GM18870 (cell line): ENCODE measurements around the gene ARAP1.

Source experiments
- ATAC-seq: cut with Tn5 transposase; IDR thresholded peaks from one replicate; pipeline ENCODE4 v1.9.1; 2021; ENCODE audit warnings: moderate library complexity; ENCODE audit not compliant: unreplicated experiment

The ARAP1 gene

DNA sequence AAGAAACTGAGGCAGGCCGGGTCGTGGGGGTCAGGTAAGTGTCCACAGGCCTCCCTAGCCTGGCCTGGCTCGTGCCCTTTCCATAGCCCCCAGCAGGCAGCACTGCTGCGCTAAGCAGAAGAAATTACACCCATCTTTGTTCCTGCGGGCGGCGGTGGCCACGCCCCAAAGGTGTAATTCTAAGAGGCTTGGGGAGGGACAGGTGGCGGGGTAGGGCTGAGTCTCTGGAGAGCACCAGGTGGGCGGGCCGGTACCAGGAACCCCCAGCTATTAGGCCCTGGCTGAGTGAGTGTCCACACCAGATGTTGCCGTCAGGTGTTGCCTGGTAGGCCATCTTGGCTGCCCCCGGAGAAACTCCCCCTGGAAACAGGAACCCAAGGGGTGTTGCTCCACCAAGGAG, 12.3 kb upstream of the ARAP1 start:
- ATAC-seq: no peak

DNA sequence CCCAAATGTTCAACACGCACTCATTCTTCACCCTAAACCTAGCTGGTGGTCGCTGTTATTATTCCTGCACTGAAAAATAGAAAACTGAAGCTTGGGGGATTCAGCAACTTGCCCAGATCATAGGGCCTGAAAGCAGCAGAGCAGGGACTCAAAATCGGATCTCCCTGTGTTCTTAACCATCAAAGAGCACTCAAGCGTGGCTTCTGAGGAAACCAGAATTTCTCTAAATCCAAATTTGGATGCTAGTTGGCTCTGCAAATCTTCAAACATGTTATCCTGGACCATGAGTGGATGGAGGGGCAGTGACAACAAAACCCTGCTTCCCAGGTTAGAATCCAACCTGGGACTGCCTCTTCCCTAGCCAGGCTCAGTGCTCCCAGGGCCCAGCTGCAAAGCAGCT, 11.6 kb upstream of the ARAP1 start:
- no peak for ATAC-seq

DNA sequence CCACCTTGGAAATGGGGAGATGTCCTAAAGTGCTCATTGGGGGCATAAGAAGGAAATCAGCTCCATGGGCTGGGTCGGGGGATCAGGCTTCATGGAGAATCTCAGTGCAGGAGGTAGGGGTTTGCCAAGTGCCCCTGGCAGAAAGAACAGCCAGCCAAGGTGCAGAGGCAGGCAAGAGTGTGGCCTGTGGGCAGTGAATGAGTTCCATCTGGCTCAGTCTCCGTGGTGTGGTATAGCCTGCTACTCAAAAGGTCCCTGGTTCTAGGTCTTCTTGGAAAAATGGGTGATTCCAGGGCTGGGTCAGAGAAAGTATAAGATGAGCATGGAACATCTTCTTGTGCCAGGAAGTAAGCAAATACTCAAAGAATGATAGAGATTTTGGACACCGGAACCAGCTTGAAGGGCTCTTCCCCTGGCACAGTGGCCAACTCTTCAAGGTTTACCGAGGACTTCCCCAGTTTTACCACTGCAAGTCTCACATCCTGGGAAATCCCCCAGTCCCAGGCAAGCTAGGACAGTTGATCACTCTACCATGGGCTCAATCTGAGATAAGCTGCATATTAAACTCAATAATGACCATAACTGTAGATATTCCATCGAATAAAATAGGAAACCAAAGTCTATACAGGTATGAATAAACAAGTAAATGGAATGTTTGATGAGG, 10.6 kb upstream of the ARAP1 start:
- peak; percentile 71 for ATAC-seq

DNA sequence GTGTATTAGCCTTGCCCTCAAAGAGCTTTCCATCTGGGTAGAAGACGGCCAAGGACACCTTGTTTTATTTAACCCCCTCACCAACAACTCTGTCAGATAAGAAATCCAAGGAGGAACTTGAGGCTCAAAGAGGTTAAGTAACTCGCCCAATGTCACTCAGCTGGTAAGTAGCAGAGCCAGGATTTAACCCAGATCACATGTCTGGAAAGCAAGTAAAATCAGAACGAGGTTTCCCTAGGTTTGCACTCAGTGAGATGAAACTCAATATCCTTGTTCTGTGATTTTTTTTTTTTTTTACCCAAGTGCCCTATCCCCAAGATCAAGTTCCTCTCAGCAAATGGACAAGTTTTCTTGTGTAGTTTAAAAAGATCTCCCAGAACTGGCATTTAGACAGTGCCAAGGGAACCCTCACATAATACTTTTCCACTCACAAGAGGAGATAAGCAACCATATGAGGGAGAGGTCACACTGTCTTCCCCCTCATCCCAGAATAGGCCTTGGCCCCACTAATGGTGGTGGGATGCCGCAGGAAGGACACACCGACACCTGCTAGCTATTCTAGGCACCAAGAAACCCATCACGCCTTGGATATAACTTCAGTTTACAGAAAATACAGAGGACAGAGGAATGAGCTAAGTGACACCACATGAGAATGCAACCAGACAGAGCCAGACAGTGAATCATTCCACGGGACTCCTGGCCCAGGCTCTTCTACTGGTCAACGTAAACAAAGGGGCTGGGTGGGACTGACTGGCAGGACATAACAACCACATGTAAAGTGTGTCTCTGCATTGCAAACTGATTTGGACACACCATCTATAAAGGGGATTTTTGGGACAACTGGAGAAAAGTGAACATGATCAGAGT, 8.6 kb upstream of the ARAP1 start:
- no peak for ATAC-seq

DNA sequence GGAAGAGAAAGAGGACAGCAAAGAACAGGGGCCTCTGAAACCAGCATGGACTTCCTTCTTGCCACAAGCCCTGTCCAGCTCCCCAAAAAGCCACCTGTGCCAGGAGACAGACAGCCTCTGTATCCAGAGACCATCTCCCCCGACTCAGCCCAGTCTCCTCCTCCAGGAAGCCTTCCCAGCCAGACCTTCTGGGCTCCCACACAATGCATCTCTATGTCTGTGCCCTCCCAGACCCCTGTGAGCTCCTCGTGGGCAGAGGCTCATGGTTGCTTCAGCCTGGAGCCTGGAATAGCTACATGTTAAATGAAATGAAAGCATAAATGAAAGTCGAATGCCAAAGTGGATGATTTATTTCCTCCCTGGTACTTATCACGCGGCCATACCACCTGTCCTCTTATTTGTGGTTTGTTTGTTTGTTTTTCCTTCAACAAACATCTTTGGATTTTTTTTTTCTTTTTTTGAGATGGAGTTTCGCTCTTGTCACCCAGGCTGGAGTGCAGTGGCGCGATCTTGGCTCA, 7.3 kb upstream of the ARAP1 start:
- no peak for ATAC-seq

DNA sequence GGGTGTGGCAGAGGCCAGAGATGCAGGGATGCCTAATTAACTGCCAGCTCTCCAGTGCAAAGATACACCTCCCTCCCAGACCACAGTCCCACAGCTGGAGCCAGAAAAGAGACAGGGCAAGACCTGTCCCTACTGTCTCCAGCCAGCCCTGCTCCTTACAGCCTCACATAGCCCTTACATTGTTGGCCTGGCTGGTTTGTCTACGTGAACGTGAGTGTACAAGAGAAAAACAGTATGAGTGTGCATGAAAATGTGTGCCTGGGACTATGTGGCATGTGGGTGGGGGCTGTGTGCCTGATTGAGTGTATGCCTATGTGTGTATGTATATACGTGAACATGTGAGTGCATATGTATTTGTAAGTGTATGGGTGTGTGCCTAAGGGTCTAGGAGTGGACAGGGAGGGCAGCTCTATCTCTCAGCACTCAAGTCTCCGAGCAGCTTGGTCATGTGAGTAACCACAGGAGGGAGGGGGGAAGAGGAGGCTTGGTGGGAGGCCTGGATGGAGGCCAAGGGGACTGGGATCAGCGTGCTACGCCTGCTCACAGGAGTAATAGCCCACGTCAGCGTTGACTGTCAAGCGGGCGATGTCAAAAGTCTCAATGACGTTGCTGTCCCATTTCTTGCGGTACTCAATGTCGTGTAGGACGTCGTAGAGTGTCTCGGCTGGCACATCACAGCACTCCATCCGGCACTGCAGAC, 6.6 kb upstream of the ARAP1 start:
- ATAC-seq: no peak

DNA sequence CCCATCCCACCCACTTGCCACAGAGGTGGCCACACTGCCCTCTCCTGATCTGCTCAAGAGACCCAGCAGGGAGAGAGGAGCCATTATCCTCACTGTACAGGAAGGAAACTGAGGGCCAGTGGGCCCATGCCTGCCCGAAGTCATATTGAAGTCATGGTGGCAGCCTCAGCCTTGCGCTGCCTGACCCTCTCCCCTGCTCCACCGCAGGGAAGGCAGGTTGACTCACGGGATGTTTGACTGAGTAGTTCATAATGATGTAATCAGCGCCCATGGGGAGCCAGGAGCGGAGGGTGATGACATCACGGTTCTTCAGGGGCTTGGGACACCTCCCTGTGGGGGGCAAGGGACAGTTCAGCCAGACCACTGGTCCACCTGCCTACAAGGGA, 6.1 kb upstream of the ARAP1 start:
- no peak for ATAC-seq

DNA sequence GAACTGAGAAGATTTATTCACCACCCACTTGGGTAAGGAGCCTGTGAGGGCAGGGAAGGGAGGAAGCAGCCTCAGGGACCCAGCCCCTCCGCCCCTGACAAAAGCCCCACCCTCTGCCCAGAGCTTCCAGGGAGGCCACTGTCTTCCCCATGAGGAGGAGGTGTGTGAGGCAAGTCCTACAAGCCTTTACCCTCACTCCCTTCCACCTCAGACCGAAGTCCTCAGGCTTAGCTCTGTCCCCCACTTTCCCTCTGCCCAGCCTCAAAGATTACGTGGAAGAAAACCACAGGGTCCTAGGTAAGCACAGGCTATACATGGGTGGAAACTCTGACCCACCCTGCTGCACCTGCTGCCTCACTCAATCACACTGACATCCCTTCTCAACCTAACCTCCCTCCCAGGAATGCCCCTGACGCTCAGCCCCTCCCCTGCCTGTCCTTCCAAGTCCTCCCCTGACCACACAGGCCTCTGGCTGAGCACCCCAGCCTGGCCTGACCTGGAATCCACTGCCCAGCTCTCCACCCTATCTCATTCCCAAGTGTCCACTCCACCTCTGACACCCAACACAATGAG, 3.6 kb upstream of the ARAP1 start:
- no peak for ATAC-seq

DNA sequence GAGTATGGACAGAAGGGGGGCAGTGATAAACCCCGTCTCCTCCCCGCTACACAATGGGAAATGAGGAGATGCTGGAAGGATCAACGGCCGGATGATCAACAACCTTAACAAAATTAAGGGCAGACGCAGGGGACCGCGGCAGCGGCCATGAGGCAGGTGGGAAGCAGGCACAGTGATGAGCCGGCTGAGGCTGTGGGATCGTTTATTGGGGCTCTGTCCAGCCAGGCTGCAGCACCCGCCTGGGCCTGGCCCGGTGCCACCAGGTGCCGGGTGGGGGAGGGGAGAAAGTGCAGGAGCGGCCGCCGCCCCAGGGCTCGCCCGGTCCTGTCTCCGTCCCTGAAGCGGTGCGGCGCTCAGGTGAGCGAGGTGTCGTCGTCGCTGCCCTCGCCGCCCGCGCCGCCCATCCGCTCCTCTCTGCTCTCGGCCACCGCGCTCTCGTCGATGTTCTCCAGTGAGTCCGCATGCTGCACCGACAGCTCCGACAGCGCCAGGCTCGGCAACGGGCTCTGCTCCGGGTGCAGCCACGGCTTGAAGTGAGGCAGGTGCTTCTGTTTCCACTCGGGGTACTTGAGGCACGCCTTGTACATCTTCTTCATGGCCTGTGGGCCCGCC, 2.4 kb upstream of the ARAP1 start:
- ATAC-seq: no peak

DNA sequence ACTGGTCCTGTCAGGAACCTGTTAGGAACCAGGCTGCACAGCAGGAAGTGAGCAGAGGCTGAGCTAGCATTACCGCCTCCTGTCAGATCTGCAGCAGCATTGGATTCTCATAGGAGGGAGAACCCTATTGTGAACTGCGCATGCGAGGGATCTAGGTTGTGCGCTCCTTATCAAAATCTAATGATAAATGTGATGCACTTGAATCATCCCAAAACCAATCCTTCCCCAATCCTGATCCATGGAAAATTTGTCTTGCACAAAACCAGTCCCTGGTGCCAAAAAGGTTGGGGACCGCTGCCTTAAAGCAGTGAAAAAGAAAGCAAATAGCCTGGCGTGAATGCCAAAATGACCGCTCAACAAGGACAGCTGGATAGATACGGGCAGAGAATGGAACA, 1.9 kb upstream of the ARAP1 start:
- ATAC-seq: no peak

DNA sequence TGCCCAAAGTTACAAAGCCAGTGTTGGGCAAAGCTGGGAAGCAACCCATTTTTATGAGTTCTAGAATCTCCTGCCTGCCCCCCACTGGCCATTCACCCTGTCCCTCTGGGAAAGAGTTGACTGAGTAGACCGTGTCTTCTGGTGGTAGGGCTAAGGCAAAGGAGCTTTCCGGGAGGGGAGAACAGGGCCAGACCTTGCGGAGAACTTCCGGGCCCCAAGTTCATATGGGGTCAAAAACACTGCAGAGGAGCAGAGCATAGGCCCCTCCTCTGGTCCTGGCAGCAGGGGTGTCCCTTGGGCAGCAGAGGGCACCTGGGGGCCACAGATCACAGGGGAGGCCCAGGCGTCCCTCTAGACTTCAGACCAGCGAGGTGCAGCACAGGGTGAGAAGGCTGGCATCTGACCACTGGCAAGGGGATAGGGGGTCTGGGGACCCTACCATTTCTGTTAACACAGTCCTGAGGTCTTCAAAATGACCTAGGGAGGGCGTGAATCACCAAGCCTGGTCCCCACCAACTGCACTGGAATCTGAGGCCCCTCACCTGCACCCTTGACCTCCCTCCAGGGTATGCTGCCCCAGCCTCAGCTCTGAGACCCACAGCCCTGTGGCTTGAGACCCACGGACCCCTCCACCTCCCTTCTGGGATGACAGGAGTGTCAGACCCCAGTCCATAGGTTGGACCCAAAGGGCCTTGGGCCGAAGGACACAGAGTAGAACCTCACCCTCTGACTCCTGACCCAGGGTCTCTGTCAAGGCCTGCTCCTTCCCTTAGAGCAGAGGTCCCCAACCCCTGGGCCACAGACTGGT, 1.3 kb upstream of the ARAP1 start:
- no peak for ATAC-seq

DNA sequence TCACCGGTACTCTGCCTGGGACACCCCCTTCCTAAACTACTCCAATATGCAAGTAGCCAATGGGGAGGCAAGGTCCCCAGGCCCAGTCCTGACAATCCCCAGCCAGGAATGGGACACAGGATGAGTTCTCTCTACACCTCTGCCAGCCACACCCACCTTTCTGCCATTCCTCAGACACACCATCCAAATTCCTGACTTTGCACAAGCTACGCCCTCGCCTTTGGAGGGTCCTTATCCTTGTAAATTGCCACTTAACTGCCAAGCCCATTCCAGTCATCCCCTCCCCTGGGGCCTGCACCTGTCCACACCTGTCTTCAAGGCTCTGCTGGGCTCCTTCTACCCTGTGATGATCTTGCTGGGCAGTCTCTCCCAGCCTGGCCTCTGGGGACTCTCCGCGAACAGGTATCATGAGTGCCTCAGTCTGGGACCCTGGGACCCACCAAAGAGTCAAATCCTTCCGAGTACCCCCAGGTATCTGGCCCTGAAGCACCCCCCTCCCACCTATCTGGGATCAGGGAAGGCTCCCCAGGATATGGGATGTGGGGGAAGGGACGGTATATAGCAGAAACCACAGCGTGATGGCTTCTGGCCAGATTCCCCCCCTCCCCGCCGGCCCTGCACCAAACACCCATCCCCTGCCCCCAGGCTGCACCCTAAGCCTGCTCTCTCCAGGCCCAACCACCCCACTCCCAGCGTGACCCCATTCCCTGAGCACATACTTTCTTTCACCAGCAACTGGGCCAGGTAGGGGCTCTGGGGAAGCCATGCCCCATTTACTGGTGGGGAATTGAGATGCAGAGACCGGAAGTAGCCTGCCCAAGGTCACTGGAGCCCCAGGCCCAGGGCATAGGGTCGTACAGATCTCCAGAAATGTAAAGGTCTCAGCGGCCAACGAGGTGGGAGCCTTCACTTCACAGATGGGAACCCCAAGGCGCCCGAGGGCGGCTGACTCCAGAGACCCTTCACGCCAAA, 806 bp downstream of the ARAP1 start:
- ATAC-seq: no peak

DNA sequence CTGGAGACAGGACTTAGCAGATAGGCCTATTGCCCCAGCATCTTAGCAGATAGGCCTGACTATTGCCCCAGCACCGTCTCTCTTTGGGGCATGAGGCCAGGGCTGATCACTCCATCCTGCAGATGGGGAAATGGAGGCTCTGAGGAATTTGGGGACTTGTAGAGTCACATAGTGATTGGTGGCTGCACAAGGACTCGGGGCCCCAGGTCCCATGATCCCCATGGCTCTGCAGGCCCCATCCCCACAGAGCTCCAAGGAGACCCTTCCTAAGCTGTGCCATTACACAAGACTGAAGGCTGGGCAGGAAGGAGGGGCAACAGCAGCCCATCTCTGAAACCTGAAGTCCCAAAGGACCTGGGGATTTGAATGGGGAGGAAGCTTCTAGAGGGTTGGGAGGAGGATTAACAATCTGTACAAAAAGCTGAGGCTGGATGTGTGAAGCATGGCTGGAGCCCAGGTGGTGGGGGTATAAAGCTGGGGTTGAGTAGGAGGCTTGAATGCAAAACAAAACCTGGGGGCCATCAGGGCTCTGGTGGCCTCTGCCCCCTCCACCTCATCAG, 1.6 kb downstream of the ARAP1 start:
- ATAC-seq: no peak

DNA sequence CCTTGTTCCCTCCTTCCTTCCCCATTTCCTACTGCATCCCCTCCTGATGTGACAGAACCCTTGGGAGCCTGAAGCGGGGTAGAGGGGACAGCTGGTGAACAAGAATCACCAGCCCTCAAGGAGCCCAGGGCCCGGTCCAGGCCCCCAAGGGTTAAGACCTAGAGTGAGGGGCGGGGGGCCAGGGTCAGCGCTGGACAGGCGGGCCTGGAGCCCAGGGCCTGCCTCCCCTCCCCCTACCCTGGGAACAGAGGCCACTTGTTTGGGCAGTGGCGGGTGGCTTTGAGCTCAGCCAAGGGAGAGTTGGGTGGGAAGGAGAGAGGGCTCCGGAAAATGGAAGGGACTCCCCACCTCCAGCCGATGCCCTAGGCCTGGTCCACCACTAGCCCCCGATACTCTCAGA, 2.1 kb downstream of the ARAP1 start:
- ATAC-seq: no peak

DNA sequence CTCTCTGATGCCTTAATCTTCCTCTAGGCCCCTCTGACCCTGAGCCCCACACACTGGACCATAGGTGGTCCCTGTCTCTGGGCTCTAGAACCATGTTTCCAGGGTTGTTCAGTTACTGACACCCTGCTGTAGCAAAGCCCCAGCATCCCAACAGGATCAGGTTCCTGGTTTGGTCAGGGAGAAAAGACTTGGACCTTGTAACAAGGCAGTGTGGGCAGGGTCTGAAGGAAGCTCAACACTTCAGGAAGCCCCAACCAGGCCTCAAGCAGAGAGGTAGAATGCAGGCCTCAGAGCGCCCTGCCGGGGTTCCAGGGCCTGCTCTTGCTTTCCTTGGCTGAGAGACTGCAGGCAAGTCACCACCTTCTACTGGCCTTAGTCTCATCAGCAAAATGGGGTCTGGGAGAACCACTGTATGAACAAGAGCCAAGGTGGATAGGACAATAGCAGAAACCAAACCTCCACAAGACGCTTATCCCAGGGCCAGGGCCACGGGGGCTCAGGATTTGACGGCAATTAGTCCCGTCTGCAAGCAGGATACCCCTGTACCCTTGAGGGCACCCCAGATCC, 4.8 kb downstream of the ARAP1 start:
- ATAC-seq: no peak

DNA sequence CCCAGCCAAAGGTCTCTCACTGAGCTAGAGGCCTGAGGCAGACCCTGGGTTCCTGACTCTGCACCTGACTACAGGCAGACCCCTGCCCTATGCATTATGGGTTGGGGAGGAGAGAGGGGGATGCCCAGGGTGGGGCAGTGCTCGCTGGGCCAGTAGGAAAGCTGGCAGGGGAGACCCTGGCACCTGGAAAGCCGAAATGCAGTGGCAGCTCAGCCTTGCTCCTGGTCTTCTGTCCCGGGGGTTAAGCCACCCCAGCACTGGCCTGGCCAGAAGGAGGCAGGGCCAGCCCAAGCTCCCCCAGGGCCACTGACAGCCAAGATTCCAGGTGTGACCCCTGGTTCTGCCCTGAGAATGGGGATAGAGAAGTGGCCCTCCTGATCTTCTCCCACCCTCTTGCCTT, 5.4 kb downstream of the ARAP1 start:
- ATAC-seq: no peak

DNA sequence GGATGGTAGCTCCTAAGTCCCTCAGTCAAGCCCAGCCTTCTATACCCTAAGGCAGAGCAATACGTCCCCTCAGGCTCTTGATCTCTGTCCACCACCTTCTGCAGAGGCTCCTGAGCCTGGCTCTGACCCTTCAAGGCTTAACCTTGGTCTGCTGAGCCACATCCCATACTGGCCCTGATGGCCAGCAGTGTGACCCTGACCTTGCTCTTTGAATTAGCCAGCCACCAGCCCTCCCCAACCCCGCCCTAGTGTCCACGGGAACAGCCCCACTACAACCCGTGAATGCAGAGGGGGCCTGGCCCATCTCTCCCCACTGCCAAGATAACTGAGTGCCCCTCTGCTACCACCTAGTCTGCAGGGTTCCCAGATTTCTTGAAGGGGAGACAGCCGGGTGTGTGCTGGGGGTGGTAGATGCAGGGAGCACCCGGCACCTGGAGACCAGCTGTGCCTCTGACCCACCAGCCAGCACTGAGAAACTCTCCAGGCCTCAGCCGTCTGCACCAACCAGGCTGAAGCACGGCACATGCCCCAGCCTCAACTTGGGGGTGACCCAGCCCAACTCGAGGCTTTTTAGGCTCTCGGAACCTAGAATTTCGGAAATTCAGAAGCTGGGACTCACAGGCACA, 6.2 kb downstream of the ARAP1 start:
- ATAC-seq: no peak

DNA sequence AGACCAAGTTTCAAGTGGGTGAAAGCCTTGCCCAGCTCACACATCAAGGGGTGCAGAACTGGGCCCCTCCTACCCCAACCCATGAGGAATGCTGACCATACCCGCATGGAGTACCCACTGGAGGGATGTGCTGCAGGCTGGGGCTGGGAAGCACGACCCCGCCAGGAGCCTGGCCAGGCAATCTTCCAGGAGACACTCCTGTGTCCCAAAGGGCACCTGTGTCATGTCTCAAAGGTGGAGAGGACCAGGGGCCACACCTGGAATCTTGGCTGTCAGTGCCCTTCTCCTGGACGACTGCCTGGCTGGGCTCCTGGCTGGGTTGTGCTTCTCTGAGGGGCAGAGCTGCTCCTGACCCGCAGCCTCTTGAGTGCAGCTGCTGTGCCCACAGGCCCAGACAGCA, 6.7 kb downstream of the ARAP1 start:
- no peak for ATAC-seq
